H9 (cell line): Measurements from ENCODE around the gene GSE1. TPM values are rescaled to one million over a fixed set of nuclear protein-coding genes. Genes with fewer than 3 reads are reported as not detected.
A peak's percentile ranks its signal among the peaks of the same experiment; 100 is the strongest.

Experiments
- DNase-seq: peaks from one replicate; pipeline ENCODE4 v3.0.0-alpha.2; 2017
- H2AFZ ChIP-seq: one replicate; pipeline ENCODE4 v1.6.1; 2013; ENCODE audit warnings: mild to moderate bottlenecking, low read length, control low read depth, moderate library complexity
- H2AK5ac ChIP-seq: 2 replicates; pipeline ENCODE4 v1.6.1; 2013; ENCODE audit warnings: low read length, control low read depth, mixed read lengths; ENCODE audit not compliant: insufficient read length
- H2BK120ac ChIP-seq: one replicate; pipeline ENCODE4 v1.6.1; 2013; ENCODE audit warnings: low read depth, mild to moderate bottlenecking, low read length, control low read depth, inconsistent platforms; ENCODE audit not compliant: poor library complexity, severe bottlenecking
- H2BK12ac ChIP-seq: 2 replicates; pipeline ENCODE4 v1.6.1; 2013; ENCODE audit warnings: low read length, control low read depth, mixed read lengths, low read depth; ENCODE audit not compliant: insufficient read length
- H2BK15ac ChIP-seq: 2 replicates; pipeline ENCODE4 v1.6.1; 2013; ENCODE audit warnings: low read depth, low read length, control low read depth
- H2BK20ac ChIP-seq: one replicate; pipeline ENCODE4 v1.6.1; 2013; ENCODE audit warnings: low read depth, mild to moderate bottlenecking, low read length, control low read depth, inconsistent platforms; ENCODE audit not compliant: poor library complexity, severe bottlenecking
- H2BK5ac ChIP-seq: 2 replicates; pipeline ENCODE4 v1.6.1; 2013; ENCODE audit warnings: low read length, control low read depth, mixed read lengths; ENCODE audit not compliant: insufficient read length
- H3K14ac ChIP-seq: 2 replicates; pipeline ENCODE4 v1.6.1; 2013; ENCODE audit warnings: low read length, control low read depth; ENCODE audit not compliant: insufficient read depth
- H3K18ac ChIP-seq: 2 replicates; pipeline ENCODE4 v1.6.1; 2013; ENCODE audit warnings: low read depth, mild to moderate bottlenecking, mixed read lengths, low read length, control low read depth; ENCODE audit not compliant: insufficient read length
- H3K23ac ChIP-seq: 2 replicates; pipeline ENCODE4 v1.6.1; 2013; ENCODE audit warnings: low read length, control low read depth, mixed read lengths, low read depth; ENCODE audit not compliant: insufficient read length
- H3K23me2 ChIP-seq: 2 replicates; pipeline ENCODE4 v1.6.1; 2013; ENCODE audit warnings: low read depth, mild to moderate bottlenecking, mixed read lengths, low read length, control low read depth; ENCODE audit not compliant: insufficient read length, poor library complexity, severe bottlenecking
- H3K27ac ChIP-seq: 2 replicates; pipeline ENCODE4 v1.5.1; 2013; ENCODE audit warnings: low read length, control low read depth, mixed read lengths, low read depth; ENCODE audit not compliant: insufficient read length
- H3K27me3 ChIP-seq: 2 replicates; pipeline ENCODE4 v1.6.1; 2013; ENCODE audit warnings: low read length, control low read depth, inconsistent platforms; ENCODE audit not compliant: insufficient read depth
- H3K4ac ChIP-seq: 2 replicates; pipeline ENCODE4 v1.6.1; 2013; ENCODE audit warnings: low read depth, mild to moderate bottlenecking, control low read depth, inconsistent platforms, low read length, moderate library complexity
- H3K4me1 ChIP-seq: 2 replicates; pipeline ENCODE4 v1.6.1; 2013; ENCODE audit warnings: low read length, control low read depth, inconsistent platforms; ENCODE audit not compliant: insufficient read depth
- H3K4me2 ChIP-seq: 2 replicates; pipeline ENCODE4 v1.6.1; 2013; ENCODE audit warnings: low read length, control low read depth, mixed read lengths; ENCODE audit not compliant: insufficient read length, insufficient read depth
- H3K56ac ChIP-seq: 2 replicates; pipeline ENCODE4 v1.6.1; 2013; ENCODE audit warnings: low read depth, mild to moderate bottlenecking, mixed read lengths, low read length, control low read depth; ENCODE audit not compliant: insufficient read length
- H3K79me1 ChIP-seq: 2 replicates; pipeline ENCODE4 v1.6.1; 2013; ENCODE audit warnings: low read depth, mild to moderate bottlenecking, moderate library complexity, low read length, control low read depth, inconsistent platforms; ENCODE audit not compliant: insufficient read depth, poor library complexity, severe bottlenecking
- H3K79me2 ChIP-seq: 2 replicates; pipeline ENCODE4 v1.6.1; 2013; ENCODE audit warnings: low read length, control low read depth, inconsistent platforms; ENCODE audit not compliant: insufficient read depth
- H3K9ac ChIP-seq: 2 replicates; pipeline ENCODE4 v1.6.1; 2013; ENCODE audit warnings: low read length, control low read depth, mixed read lengths; ENCODE audit not compliant: insufficient read length; ENCODE audit errors: extremely low read depth
- H3K9me3 ChIP-seq: one replicate; pipeline ENCODE4 v1.6.1; 2013; ENCODE audit warnings: low read depth, low read length, inconsistent platforms; ENCODE audit not compliant: control insufficient read depth
- H3T11ph ChIP-seq: one replicate; pipeline ENCODE4 v1.6.1; 2013; ENCODE audit warnings: mild to moderate bottlenecking, low read length, control low read depth, inconsistent platforms
- H4K20me1 ChIP-seq: one replicate; pipeline ENCODE4 v1.6.1; 2013; ENCODE audit not compliant: control insufficient read depth, insufficient read length, insufficient read depth
- H4K5ac ChIP-seq: 2 replicates; pipeline ENCODE4 v1.6.1; 2013; ENCODE audit warnings: low read depth, mild to moderate bottlenecking, mixed read lengths, low read length, control low read depth; ENCODE audit not compliant: insufficient read length
- H4K8ac ChIP-seq: replicated peaks from 2 replicates; pipeline ENCODE4 v1.6.1; 2013; ENCODE audit warnings: low read length, control low read depth, mixed read lengths, low read depth; ENCODE audit not compliant: insufficient read length
- H4K91ac ChIP-seq: 2 replicates; pipeline ENCODE4 v1.6.1; 2013; ENCODE audit warnings: low read depth, mild to moderate bottlenecking, moderate library complexity, mixed read lengths, low read length, control low read depth; ENCODE audit not compliant: insufficient read length
- H3K27ac Mint-ChIP-seq, 3 experiments: 2 replicates in 2 of 3; 3 replicates in 1 of 3; pipeline ENCODE4 v1.8.0; 2020 to 2021; ENCODE audit warnings: mixed read lengths in 3 of 3, mild to moderate bottlenecking in 1 of 3, moderate library complexity in 1 of 3
- H3K27me3 Mint-ChIP-seq: 2 replicates; pipeline ENCODE4 v1.8.0; 2021; ENCODE audit warnings: low read depth, mild to moderate bottlenecking, moderate library complexity, mixed read lengths
- H3K36me3 Mint-ChIP-seq, 3 experiments: 2 replicates in 2 of 3; 3 replicates in 1 of 3; pipeline ENCODE4 v1.8.0; 2020 to 2021; ENCODE audit warnings: low read depth in 3 of 3, mixed read lengths in 3 of 3; ENCODE audit not compliant: insufficient read depth in 1 of 3
- H3K4me1 Mint-ChIP-seq, 2 experiments: 2 replicates each; pipeline ENCODE4 v1.8.0; 2020; ENCODE audit warnings: mixed read lengths in 2 of 2
- H3K4me3 Mint-ChIP-seq, 2 experiments: 2 replicates in 1 of 2; 3 replicates in 1 of 2; pipeline ENCODE4 v1.8.0; 2020 to 2021; ENCODE audit warnings: mild to moderate bottlenecking in 2 of 2, mixed read lengths in 2 of 2, moderate library complexity in 1 of 2
- H3K9me3 Mint-ChIP-seq, 2 experiments: 2 replicates in 1 of 2; 3 replicates in 1 of 2; pipeline ENCODE4 v1.8.0; 2020; ENCODE audit warnings: mild to moderate bottlenecking in 2 of 2, mixed read lengths in 2 of 2, moderate library complexity in 1 of 2
- WGBS: extraction: QIAGEN DNeasy Blood & Tissue Kit; methylation state at CpG from one replicate; pipeline ENCODE4 v1.1.7; 2013; ENCODE audit warnings: missing lambda C conversion rate, low lambda C conversion rate, mixed read lengths; ENCODE audit not compliant: insufficient read length; ENCODE audit errors: extremely low coverage; 5-methylcytosine and 5-hydroxymethylcytosine counted together
- total RNA-seq: library from RNA; stranded (reverse); gene quantifications from 2 replicates; pipeline ENCODE4 v1.2.1, GENCODE V29; 2021
- TF ChIP-seq, protein P1 (sequence below): fragments of 200-600 bp; sonication (generic); conservative IDR thresholded peaks from 3 replicates; pipeline ENCODE4 v1.8.0; 2021; ENCODE audit warnings: antibody characterized with exemption, mild to moderate bottlenecking

The GSE1 gene
- total RNA-seq, 1 experiment from 2014 or later: 125 TPM

DNA sequence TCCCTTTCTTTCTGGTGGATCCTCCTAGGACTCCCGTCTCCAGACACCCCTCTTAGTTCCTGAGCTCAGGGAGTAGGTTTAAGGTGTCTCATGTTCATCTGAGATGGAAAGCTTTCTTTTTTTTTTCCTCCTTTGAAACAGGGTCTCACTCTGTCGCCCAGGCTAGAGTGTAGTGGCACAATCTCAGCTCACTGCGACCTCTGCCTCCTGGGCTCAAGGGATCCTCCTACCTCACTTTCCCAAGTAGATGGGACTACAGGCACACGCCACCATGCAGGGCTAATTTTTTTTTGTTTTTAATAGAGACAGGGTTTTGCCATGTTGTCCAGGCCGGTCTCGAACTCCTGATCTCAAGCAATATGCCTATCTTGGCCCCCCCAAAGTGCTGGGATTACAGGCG, 3.6 kb upstream of the GSE1 start:
- Histone ChIP-seq H3K9me3 (no peaks in the 10 kb centered on the region), H2AK5ac (no peak overlapping the region), H4K91ac (no peak overlapping the region), H3K79me2 (no peaks in the 10 kb centered on the region; the same call in 1 of the 2 replicates), H2BK12ac (no peak overlapping the region), H3K79me1 (no peaks in the 10 kb centered on the region), H3K4ac (no peak overlapping the region), H3K4me2 (no peak overlapping the region), H4K20me1 (no peaks in the 10 kb centered on the region), H4K8ac (no peak overlapping the region), H3T11ph (no peak overlapping the region), H3K23ac (no peak overlapping the region), H3K56ac (no peak overlapping the region), H2BK5ac (no peak overlapping the region), H3K14ac (no peak overlapping the region), H3K27me3 (no peaks in the 10 kb centered on the region), H3K9ac (no peak overlapping the region), H3K27ac (no peak overlapping the region), H2BK20ac (no peak overlapping the region), H2AFZ (no peak overlapping the region), H3K4me1 (peaks cover 13% of the 10 kb centered on the region; the same call in 1 of the 2 replicates), H2BK120ac (no peak overlapping the region), H4K5ac (no peak overlapping the region), H3K18ac (no peak overlapping the region), H2BK15ac (no peak overlapping the region), H3K23me2 (peaks cover 18% of the 10 kb centered on the region)
- DNase-seq: no peak
- H3K36me3 Mint-ChIP-seq: no peaks in the 10 kb centered on the region
- H3K9me3 Mint-ChIP-seq: peaks cover 0 to 2% of the 10 kb centered on the region in 2 experiments; a peak in 2 of 5 replicates
- peak overlapping the region in 1 of 2 experiments; percentile 45; a peak in 1 of 5 replicates for H3K4me3 Mint-ChIP-seq
- H3K4me1 Mint-ChIP-seq: peaks cover 51% of the 10 kb centered on the region in 2 experiments
- H3K27me3 Mint-ChIP-seq: peaks cover 13% of the 10 kb centered on the region
- H3K27ac Mint-ChIP-seq: peak overlapping the region in 1 of 3 experiments; percentile 76; a peak in 3 of 7 replicates
- TF ChIP-seq, protein P1, sequence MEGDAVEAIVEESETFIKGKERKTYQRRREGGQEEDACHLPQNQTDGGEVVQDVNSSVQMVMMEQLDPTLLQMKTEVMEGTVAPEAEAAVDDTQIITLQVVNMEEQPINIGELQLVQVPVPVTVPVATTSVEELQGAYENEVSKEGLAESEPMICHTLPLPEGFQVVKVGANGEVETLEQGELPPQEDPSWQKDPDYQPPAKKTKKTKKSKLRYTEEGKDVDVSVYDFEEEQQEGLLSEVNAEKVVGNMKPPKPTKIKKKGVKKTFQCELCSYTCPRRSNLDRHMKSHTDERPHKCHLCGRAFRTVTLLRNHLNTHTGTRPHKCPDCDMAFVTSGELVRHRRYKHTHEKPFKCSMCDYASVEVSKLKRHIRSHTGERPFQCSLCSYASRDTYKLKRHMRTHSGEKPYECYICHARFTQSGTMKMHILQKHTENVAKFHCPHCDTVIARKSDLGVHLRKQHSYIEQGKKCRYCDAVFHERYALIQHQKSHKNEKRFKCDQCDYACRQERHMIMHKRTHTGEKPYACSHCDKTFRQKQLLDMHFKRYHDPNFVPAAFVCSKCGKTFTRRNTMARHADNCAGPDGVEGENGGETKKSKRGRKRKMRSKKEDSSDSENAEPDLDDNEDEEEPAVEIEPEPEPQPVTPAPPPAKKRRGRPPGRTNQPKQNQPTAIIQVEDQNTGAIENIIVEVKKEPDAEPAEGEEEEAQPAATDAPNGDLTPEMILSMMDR: no peak
- WGBS: no CpG with 5 or more reads among the region's 7 CpGs
